ENCODE results near the gene ADA. TPM values are rescaled to one million over a fixed set of nuclear protein-coding genes. Genes with fewer than 3 reads are reported as not detected.

ADA gene
- total and polyA plus RNA-seq, 2 experiments from 2014 or later: 8.6 to 17.5 TPM

DNA sequence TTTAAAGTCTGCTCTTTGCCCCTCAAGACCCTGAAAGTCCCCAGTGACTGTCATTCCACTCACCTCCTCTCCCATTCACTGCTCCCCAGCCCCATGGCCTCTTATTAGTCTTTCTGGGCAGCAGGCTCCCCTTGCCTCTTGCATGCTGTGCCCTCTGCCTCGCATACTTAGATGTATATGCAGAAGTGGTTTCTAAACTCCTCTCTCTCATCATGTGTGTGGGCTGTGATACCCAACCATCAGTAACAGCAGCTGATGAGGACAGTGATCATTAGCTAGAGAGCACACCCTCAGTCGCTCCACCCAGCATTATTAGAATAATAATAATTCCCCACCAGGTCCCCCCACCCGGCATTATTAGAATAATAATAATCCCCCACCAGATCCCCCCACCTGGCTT lies 54.6 kb downstream of the ADA start:
- H3K79me2 ChIP-seq (ENCODE audit: insufficient read depth): peaks cover 44% of the 10 kb centered on the region
- H3K27me3 ChIP-seq (replicated peaks; ENCODE audit: insufficient read depth): no peaks in the 10 kb centered on the region
- H3K4me2 ChIP-seq (ENCODE audit: unreplicated experiment): no peak overlapping the region
- H3K4me3 ChIP-seq: no peak overlapping the region
- no peaks in the 10 kb centered on the region for H4K20me1 ChIP-seq (ENCODE audit: insufficient read depth)
- in situ Hi-C loops (cut with MboI): no loop called here
- no peak overlapping the region for H2AFZ ChIP-seq
- H3K9ac ChIP-seq: no peak overlapping the region
- H3K9me2 ChIP-seq (ENCODE audit: insufficient read depth): no peaks in the 10 kb centered on the region
- H3K36me3 ChIP-seq (ENCODE audit: low read depth): no peaks in the 10 kb centered on the region
- no peak for DNase-seq
- 84 to 96% methylated on average over 2 to 3 of the region's 3 CpGs for WGBS, 2 experiments (ENCODE audit: low coverage in 1 of 2, low lambda C conversion rate in 2 of 2, missing lambda C conversion rate in 2 of 2)
- H3K4me1 ChIP-seq (ENCODE audit: insufficient read depth): peaks cover 26% of the 10 kb centered on the region
- TF ChIP-seq EZH2phosphoT487 (IDR thresholded peaks at IDR 0.05; ENCODE audit: insufficient read depth, low read depth) (no peak), EZH2 (IDR thresholded peaks at IDR 0.05; ENCODE audit: insufficient read depth, poor library complexity, severe bottlenecking) (no peak)
- H3K9me3 ChIP-seq (ENCODE audit: low read depth): no peaks in the 10 kb centered on the region
- no peak overlapping the region for H3K27ac ChIP-seq
- H3F3A ChIP-seq (ENCODE audit: insufficient read depth): peaks cover 13% of the 10 kb centered on the region; the same call in 1 of the 2 replicates

DNA sequence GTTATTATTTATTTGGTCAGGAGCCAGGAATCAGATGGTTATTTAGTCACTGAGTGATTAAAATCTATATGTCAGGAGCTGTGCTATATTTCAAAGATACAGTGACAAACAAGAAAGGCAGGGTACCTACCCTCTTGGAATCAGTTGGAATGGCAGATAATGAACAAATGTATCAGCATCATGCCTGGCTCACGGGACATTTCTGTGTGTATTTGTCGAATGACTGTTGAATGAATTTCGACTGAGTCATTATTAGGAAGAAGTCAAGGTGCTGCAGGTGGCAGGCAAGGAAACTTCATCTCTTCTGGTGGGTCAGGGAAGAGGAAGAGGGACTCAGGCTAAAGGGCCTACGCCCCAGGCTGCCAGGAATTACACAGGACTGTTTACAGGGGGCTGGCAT lies 55.5 kb downstream of the ADA start:
- Histone ChIP-seq H3K79me2 (ENCODE audit: insufficient read depth) (peaks cover 44% of the 10 kb centered on the region), H2AFZ (no peak overlapping the region), H3K9ac (no peak overlapping the region), H3K4me3 (no peak overlapping the region), H3K4me1 (ENCODE audit: insufficient read depth) (peaks cover 18% of the 10 kb centered on the region), H3F3A (ENCODE audit: insufficient read depth) (0 out of 2 replicates have a peak, but pooled peaks cover 6% of the 10 kb centered on the region), H3K9me3 (ENCODE audit: low read depth) (no peaks in the 10 kb centered on the region), H3K36me3 (ENCODE audit: low read depth) (no peaks in the 10 kb centered on the region), H3K9me2 (ENCODE audit: insufficient read depth) (no peaks in the 10 kb centered on the region), H3K4me2 (ENCODE audit: unreplicated experiment) (no peak overlapping the region), H4K20me1 (ENCODE audit: insufficient read depth) (no peaks in the 10 kb centered on the region), H3K27me3 (replicated peaks; ENCODE audit: insufficient read depth) (no peaks in the 10 kb centered on the region), H3K27ac (no peak overlapping the region)
- 93 to 95% methylated on average over 4 of the region's 4 CpGs for WGBS, 2 experiments (ENCODE audit: low coverage in 1 of 2, low lambda C conversion rate in 2 of 2, missing lambda C conversion rate in 2 of 2)
- DNase-seq: no peak
- in situ Hi-C loops (cut with MboI): no loop called here
- TF ChIP-seq EZH2phosphoT487 (IDR thresholded peaks at IDR 0.05; ENCODE audit: insufficient read depth, low read depth): no peak
- no peak for TF ChIP-seq EZH2 (IDR thresholded peaks at IDR 0.05; ENCODE audit: insufficient read depth, poor library complexity, severe bottlenecking)

DNA sequence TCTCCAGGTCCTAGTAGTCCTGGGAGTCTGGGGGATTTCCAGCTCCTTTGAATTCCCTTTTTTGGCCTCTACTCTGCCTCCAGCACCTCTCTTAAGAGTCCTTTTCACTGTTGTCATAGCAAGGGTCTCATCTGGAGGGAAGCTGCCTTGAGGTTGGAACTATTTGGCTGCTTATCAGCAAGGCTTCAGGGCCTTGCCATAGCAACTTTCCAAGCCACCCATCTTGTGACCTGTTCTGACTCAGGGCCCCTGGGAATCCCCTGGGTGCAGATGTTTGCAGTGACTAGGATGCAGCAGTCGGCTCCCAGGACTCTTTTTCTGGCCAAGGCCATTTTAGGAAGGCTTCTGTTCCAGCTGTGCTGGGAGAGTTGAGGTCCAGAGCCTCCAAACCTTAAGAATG lies 56.8 kb downstream of the ADA start:
- H3K4me3 ChIP-seq: no peak overlapping the region
- H3K27ac ChIP-seq: no peak overlapping the region
- H3K36me3 ChIP-seq (ENCODE audit: low read depth): peaks cover 8% of the 10 kb centered on the region
- H3K4me1 ChIP-seq (ENCODE audit: insufficient read depth): peaks cover 10% of the 10 kb centered on the region
- H3K9ac ChIP-seq: 0 out of 2 replicates have a peak overlapping the region, but pooled peaks have one; percentile 26
- no peak overlapping the region for H2AFZ ChIP-seq
- WGBS, 2 experiments (ENCODE audit: low coverage in 1 of 2, low lambda C conversion rate in 2 of 2, missing lambda C conversion rate in 2 of 2): 4 to 6% methylated on average over 1 of the region's 1 CpG
- no peak for TF ChIP-seq EZH2 (IDR thresholded peaks at IDR 0.05; ENCODE audit: insufficient read depth, poor library complexity, severe bottlenecking)
- TF ChIP-seq EZH2phosphoT487 (IDR thresholded peaks at IDR 0.05; ENCODE audit: insufficient read depth, low read depth): no peak
- no peaks in the 10 kb centered on the region for H3K9me3 ChIP-seq (ENCODE audit: low read depth)
- in situ Hi-C loops (cut with MboI): no loop called here
- H3K27me3 ChIP-seq (replicated peaks; ENCODE audit: insufficient read depth): no peaks in the 10 kb centered on the region
- DNase-seq: peak; percentile 74
- no peaks in the 10 kb centered on the region for H4K20me1 ChIP-seq (ENCODE audit: insufficient read depth)
- no peaks in the 10 kb centered on the region for H3K9me2 ChIP-seq (ENCODE audit: insufficient read depth)
- H3K4me2 ChIP-seq (ENCODE audit: unreplicated experiment): no peak overlapping the region
- H3K79me2 ChIP-seq (ENCODE audit: insufficient read depth): peaks cover 45% of the 10 kb centered on the region
- H3F3A ChIP-seq (ENCODE audit: insufficient read depth): 0 out of 2 replicates have a peak, but pooled peaks cover 6% of the 10 kb centered on the region

- Histone ChIP-seq H3K9ac (no peak overlapping the region), H3K27ac (no peak overlapping the region), H3K4me3 (no peak overlapping the region), H3F3A (ENCODE audit: insufficient read depth) (0 out of 2 replicates have a peak, but pooled peaks cover 6% of the 10 kb centered on the region), H3K79me2 (ENCODE audit: insufficient read depth) (peaks cover 53% of the 10 kb centered on the region), H3K4me2 (ENCODE audit: unreplicated experiment) (no peak overlapping the region), H3K27me3 (replicated peaks; ENCODE audit: insufficient read depth) (no peaks in the 10 kb centered on the region), H3K36me3 (ENCODE audit: low read depth) (peaks cover 8% of the 10 kb centered on the region), H3K9me2 (ENCODE audit: insufficient read depth) (no peaks in the 10 kb centered on the region), H4K20me1 (ENCODE audit: insufficient read depth) (no peaks in the 10 kb centered on the region), H3K4me1 (ENCODE audit: insufficient read depth) (peaks cover 14% of the 10 kb centered on the region), H2AFZ (no peak overlapping the region), H3K9me3 (ENCODE audit: low read depth) (no peaks in the 10 kb centered on the region)
- WGBS, 2 experiments (ENCODE audit: low coverage in 1 of 2, low lambda C conversion rate in 2 of 2, missing lambda C conversion rate in 2 of 2): 93 to 94% methylated on average over 2 of the region's 2 CpGs
- in situ Hi-C loops (cut with MboI): no loop called here
- TF ChIP-seq EZH2phosphoT487 (IDR thresholded peaks at IDR 0.05; ENCODE audit: insufficient read depth, low read depth): no peak
- TF ChIP-seq EZH2 (IDR thresholded peaks at IDR 0.05; ENCODE audit: insufficient read depth, poor library complexity, severe bottlenecking): no peak
- no peak for DNase-seq
Observed at GRCh38 chr20:44593751-44594150, 57.7 kb downstream of the ADA start.

GRCh38 chr20:44592366-44592765 lies 59.1 kb downstream of the ADA start:
- Histone ChIP-seq H3K9me3 (ENCODE audit: low read depth) (no peaks in the 10 kb centered on the region), H3K36me3 (ENCODE audit: low read depth) (peaks cover 8% of the 10 kb centered on the region), H2AFZ (no peak overlapping the region), H3K9ac (no peak overlapping the region), H3K4me1 (ENCODE audit: insufficient read depth) (peaks cover 14% of the 10 kb centered on the region), H3F3A (ENCODE audit: insufficient read depth) (0 out of 2 replicates have a peak, but pooled peaks cover 6% of the 10 kb centered on the region), H3K79me2 (ENCODE audit: insufficient read depth) (peaks cover 59% of the 10 kb centered on the region), H4K20me1 (ENCODE audit: insufficient read depth) (no peaks in the 10 kb centered on the region), H3K4me2 (ENCODE audit: unreplicated experiment) (no peak overlapping the region), H3K4me3 (no peak overlapping the region), H3K27ac (no peak overlapping the region), H3K9me2 (ENCODE audit: insufficient read depth) (no peaks in the 10 kb centered on the region), H3K27me3 (replicated peaks; ENCODE audit: insufficient read depth) (no peaks in the 10 kb centered on the region)
- TF ChIP-seq EZH2 (IDR thresholded peaks at IDR 0.05; ENCODE audit: insufficient read depth, poor library complexity, severe bottlenecking) (no peak), EZH2phosphoT487 (IDR thresholded peaks at IDR 0.05; ENCODE audit: insufficient read depth, low read depth) (no peak)
- in situ Hi-C loops (cut with MboI): no loop called here
- DNase-seq: no peak
- WGBS, 2 experiments (ENCODE audit: low coverage in 1 of 2, low lambda C conversion rate in 2 of 2, missing lambda C conversion rate in 2 of 2): 94 to 95% methylated on average over 3 of the region's 3 CpGs

Measured in GM23248 (cell line).